Kidney glomerular epithelial cell (primary cell): Measurements from ENCODE around the gene ZNF521.

Experiments
- DNase-seq: peaks from one replicate; lab custom pipeline; 2025; lab: John Stamatoyannopoulos, UW

The ZNF521 gene

GRCh38 chr18:25351777-25352628, at the start of gene ZNF521:
Gene ZNF521, minus strand, starts transcription at chr18:25352166. Its CDS starts 1,220 bp downstream, at chr18:25350946.
- peak; percentile 67 for DNase-seq

GRCh38 chr18:25399554-25399953, 47.6 kb upstream of the ZNF521 start:
- DNase-seq = peak; percentile 6

DNA sequence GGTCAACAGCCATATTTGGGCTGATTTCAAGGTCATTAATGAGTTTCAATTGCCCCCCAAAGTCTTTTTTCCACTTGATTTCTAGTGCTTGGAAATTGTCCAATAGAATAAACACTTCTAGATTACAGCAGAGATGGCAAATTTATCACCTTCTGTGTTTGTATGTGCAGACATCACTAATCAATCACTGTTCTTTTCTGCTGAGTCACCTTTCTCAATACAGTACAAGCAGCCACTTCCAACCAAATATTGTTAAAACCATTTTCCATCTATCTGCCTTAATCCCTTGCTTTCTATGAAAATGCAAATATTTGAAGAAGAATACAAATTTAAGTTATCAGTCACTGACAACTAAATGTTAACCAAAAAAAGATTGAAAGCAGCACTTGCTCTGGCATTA, 40.2 kb upstream of the ZNF521 start:
- no peak for DNase-seq

GRCh38 chr18:25373432-25374179, 21.6 kb upstream of the ZNF521 start:
- no peak for DNase-seq

DNA sequence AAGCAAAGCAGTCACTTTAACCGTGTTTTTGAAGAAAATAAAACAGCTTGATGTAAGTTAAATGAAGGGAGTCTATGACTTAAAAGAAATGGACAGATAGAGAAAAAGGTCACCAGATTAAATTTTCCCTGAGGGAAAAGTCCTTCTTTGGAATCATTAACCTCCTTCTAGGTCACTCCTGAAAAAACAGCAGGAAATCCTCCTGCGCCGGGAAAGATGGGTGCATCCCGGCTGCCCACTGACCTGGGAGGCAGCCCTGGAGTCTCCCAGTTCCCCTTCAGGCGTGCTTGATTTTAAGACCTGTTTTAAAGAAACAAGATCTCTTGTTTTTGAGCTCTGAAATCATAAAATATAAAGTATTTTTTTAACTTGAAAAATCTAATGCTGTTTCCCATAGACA, 18.4 kb upstream of the ZNF521 start:
- no peak for DNase-seq

GRCh38 chr18:25365242-25365641, 13.3 kb upstream of the ZNF521 start:
- DNase-seq = no peak

GRCh38 chr18:25364732-25365131, 12.8 kb upstream of the ZNF521 start:
- DNase-seq = no peak

DNA sequence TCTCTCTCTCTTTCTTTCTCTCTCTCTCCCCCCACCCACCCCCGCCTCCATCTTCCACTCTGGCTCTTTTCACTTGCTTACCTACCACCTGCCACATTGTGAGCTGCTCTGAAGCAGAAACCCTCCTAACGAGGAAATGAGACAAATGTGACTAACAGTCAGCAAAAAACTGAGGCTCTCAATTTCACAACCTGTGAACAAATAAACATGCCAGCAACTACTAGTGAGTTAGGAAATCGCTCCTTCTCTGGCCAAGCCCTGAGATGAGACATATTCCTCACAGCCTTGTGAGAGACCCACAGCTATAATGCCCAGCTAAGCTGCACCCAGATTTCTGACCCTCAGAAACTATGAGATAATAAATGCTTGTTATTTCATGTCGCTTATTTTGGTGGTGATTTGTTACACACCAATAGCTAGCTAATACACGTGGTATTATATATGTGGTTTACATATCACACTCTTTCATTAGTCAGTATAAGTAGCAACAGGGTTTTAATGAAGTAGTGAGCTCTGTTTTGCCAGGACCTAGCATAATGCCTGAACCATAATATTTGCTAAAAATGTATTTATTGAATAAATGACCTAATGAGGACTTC, 8.4 kb upstream of the ZNF521 start:
- no peak for DNase-seq

DNA sequence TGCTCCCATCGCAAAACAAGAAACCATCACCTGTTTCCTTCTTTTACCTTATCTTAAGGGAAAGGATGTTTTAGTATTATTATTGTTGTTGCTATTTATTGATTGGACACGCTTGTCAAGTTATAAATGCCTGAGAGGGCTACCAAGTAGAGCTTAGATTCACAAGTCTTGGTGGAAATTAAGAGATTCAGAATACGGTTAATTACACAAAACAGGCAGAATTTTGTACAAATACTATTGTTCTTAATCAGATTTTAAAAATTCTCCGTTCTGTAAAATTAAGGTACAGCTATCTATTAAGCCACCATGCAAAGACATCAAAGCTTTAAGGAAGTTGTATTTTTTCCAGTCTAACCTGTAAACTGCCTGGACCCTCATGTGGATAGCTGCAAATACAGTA, 1.1 kb upstream of the ZNF521 start:
- no peak for DNase-seq

DNA sequence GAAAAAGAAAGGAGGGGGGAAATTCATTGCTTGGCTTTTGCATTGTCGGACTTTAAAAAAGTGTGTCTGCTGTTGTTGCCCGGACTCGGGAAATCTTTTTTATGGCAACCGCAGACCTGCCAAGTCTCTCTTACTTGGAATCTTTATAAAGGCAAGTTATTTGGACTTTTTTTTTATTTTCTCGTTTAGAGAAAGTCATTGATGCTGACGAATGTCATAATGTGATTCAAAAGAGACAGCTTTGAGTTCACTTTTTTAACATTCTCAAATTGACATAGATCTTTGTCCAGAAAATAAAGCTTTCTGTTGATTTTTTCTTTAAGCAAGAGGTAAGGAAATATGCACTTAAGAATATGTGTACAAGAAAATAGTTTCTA, 651 bp upstream of the ZNF521 start:
- DNase-seq = no peak

DNA sequence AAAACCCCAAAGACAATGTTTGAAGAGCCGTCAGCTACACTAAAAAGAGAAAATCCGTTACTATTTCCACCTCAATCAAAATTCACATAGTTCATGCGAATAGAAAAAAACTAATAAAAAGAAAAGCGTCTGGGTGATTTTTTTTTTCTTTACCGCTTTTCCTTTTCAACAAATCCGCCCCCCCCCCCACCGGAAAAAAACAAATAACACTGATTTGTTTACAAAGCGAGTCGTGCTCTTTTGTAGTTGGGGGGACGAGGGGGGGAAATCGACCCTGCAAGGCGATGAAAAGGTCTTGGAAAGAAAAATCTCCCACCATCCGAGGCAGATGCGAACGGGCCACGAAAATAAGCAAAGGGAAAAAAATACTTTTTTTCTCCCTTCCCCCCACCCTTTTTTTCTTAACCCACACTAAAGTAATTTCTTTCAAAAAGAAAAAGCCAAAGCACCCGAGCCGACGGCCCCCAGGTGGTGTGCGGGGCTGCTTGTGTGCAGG, 638 bp downstream of the ZNF521 start:
- DNase-seq = no peak

DNA sequence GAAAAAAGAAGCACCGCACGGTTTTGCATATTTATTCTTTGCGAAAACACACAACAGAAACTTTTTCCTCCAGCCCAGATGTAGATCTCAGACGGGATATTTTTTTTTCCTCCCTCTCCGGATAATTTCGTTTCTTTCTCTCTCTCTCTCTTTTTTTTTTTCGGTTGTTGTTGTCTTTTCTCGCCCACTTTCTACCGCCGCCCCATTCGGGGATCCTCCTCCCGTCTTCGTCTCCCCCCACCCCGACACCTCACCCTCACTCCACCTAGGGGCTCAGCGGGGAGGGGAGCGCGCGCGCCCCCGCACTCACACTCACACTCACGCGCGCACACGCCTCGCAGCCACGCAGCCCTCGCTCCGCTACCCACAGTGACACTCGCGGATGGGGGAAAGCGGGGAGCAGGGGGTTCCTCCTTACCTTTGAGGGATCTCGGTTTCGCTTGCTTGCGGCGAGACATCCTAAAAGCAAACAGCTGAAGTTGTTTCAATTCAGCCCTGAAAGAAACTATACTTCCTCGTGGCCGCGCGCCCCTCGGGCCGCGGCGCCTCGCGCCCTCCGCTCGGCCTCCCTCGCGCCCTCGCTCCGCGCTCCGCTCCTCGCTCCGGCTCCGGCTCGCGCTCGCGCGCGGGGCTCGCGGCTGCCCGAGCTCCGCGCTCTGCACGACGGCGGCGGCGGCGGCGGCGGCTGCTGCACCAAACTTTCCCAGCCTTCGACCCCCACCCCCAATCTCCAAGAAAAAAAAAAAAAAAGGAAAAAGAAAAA, 1.3 kb downstream of the ZNF521 start:
- no peak for DNase-seq

- no peak for DNase-seq
These were observed 2.0 kb downstream of the ZNF521 start for GRCh38 chr18:25349926-25350487.

- DNase-seq = no peak
These were observed 2.6 kb downstream of the ZNF521 start for GRCh38 chr18:25349131-25349925.

DNA sequence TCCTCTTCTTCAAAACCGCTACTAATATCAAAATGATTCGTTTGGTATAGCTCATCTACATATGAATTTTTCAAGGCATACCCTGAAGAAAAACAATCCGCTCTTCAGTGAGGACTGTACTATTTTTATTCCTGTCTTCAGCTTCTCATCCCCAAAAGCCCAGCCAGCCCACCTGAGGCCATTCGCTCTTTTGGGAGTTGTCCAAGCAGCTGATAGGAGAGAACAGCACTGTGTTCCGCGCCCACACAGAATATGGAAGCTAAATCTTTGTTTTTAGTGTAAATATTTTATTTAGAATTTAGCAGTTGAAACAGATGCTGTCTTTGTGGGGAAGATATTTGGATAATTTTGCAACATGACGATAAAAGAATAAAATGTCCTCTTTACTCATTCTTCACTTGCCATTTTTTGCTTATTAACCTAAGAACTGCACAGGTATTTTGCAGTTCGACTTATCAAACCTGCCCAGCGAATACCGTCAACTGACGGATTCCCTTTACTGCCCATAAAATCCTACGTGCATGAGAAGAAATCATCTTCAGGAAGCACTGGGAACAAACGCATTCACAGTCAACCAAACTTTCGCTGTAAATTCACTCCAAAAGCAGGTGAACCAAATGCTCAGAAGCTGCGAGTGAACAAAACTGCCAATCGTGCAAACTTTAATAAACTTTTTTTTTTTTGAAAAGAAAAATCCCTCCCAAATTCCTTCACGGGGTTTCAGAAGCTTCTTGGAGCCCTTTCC, 3.4 kb downstream of the ZNF521 start:
- no peak for DNase-seq

GRCh38 chr18:25346561-25346960, 5.4 kb downstream of the ZNF521 start:
- no peak for DNase-seq

DNA sequence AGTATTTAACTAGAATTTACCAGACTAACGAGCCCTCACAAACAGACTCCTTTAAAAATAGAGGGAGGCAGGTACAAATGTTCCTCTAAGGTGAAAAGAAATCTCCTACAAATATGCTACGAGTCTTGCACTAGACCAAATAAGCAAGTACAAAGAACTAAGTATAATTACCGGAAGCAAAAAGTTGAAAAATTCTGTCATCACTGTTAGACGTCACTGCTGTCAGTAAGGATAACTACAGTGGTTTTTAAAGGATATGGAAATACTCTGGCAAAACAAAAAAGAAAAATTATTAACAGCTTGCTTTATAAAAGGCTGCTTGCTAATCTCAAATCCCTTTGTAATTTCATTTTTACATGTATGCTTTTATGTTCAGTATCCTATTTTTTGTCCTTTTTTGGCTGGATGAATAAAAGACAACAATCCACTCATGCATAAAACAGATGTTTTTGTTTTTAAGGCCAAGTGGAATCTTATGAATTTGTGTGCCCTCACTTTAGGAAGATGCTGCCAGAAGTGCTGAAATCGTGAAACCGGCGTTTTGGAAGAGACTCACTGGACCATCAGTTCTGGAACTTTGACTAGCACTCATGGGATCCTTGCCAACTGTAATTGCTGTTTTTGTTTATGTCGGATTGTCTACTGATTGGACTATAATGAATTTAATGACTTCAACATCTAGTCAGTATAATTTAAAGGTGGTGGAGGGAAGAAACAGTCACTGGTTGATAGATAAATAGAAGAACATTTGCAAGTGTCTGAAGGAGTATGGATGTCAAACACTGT, 6.7 kb downstream of the ZNF521 start:
- no peak for DNase-seq

DNA sequence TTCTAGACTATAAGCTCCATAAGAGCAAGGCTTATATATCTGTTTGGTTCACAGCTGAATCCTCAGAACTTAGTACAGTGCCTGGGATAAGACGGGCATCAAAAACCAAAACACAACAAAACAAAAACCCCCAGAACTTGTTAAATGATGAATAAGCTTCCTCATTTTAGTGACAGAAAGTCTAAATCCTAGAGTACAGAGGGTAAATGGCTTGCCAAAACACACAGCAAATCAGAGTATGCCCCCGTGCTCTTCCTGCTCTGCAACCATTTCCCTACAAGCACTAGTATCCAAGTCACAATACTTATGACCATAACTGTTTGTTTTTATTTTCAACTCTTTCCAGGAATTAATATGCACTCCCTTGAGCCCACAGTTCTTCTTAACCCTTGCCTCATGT, 10.1 kb downstream of the ZNF521 start:
- DNase-seq = no peak

DNA sequence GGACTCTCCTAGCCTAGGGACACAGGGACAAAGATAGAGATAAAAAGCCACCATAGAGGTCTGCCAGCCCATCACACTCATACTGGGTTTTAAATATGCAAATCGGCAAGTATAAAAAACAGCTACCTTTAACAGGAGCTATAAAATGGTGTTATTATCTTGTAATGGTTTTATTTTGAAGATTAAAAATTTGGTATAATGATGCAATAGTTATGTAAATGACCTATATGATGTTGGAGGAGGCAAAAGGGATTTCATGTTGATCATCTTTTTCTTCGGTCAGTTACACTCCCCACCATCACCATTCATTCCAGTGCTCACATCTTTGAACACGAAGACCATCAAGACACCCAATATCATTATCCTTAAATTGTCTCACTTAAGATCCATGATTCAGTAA, 11.2 kb downstream of the ZNF521 start:
- no peak for DNase-seq
